ENCODE data around the gene SH3TC1. TPM values are rescaled to one million over a fixed set of nuclear protein-coding genes. Genes with fewer than 3 reads are reported as not detected.

The SH3TC1 gene
- total and polyA plus RNA-seq, 4 donors: 6.5 to 34.6 (median 25.8) TPM

- WGBS: 4% methylated on average over 111 of the region's 111 CpGs
- peak within 1 kb of the TSS in 1 of 3 donors; percentile 38 for H3K4me3 ChIP-seq (ENCODE audit: low read depth in 1 of 3, low read length in 3 of 3)
- no peaks in the 10 kb centered on the region for H3K36me3 ChIP-seq (ENCODE audit: control insufficient read depth in 4 of 4, insufficient read depth in 3 of 4, low read depth in 1 of 4, low read length in 3 of 4)
- H3K9ac ChIP-seq (ENCODE audit: low read depth in 1 of 2, low read length in 2 of 2): no peak within 1 kb of the TSS
- no peaks in the 10 kb centered on the region for H3K9me3 ChIP-seq (ENCODE audit: control insufficient read depth in 4 of 4, low read length in 3 of 4)
- H3K27me3 ChIP-seq (ENCODE audit: control insufficient read depth in 4 of 4, insufficient read depth in 4 of 4, low read length in 3 of 4): peaks cover 0 to 10% (median 3%) of the 10 kb centered on the region in 4 donors
- DNase-seq (ENCODE audit: low spot score): no peak
- no peak within 1 kb of the TSS for H3K27ac ChIP-seq (ENCODE audit: low read depth in 1 of 2, low read length in 2 of 2)
- H3K4me1 ChIP-seq (ENCODE audit: control insufficient read depth in 4 of 4, insufficient read depth in 4 of 4, low read length in 3 of 4): peaks cover 0 to 12% (median 0%) of the 10 kb centered on the region in 4 donors
- TF ChIP-seq EGR1 (IDR thresholded peaks at IDR 0.05; ENCODE audit: low read depth in 2 of 2) (no peak), TAF1 (conservative IDR thresholded peaks at IDR 0.05) (no peak), FOXA1 (IDR thresholded peaks at IDR 0.05) (no peak), NR2F2 (IDR thresholded peaks at IDR 0.05) (no peak), RAD21 (IDR thresholded peaks at IDR 0.05) (no peak), ZBTB33 (IDR thresholded peaks at IDR 0.05) (no peak), CTCF (IDR thresholded peaks at IDR 0.05; ENCODE audit: low read depth, low read length, missing input control) (no peak), HNF4A (conservative IDR thresholded peaks at IDR 0.05) (no peak), YY1 (IDR thresholded peaks at IDR 0.05) (no peak), FOXA2 (IDR thresholded peaks at IDR 0.05) (no peak)
- TF ChIP-seq, protein P1, sequence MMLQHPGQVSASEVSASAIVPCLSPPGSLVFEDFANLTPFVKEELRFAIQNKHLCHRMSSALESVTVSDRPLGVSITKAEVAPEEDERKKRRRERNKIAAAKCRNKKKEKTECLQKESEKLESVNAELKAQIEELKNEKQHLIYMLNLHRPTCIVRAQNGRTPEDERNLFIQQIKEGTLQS (IDR thresholded peaks at IDR 0.05): no peak
- TF ChIP-seq, protein P2, sequence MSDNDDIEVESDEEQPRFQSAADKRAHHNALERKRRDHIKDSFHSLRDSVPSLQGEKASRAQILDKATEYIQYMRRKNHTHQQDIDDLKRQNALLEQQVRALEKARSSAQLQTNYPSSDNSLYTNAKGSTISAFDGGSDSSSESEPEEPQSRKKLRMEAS (IDR thresholded peaks at IDR 0.05): no peak
These were observed 70.7 kb downstream of the SH3TC1 start, which contains the start of gene HTRA3 for GRCh38 chr4:8269535-8270417. Gene HTRA3 (plus strand): TSS chr4:8269754. CDS start chr4:8269969, 215 bp downstream.

DNA sequence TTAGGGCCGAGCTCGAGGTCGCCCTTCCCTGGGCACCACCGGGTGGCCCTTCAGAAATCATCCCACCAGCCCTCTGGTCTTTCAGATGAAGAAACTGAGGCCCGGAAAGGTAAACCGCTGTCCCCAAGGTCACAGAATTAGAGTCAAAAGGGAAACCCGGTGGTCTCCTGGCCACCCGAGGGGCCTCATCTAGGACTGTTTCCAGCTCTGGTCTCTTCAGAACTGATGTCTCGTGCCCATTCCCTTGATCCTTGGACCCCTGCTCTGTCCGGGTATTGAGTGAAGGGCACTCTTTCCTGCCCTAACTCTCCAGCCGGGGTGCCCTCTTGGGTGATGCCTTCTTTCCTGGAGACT is 71.3 kb downstream of the SH3TC1 start:
- 52% methylated on average over 11 of the region's 11 CpGs for WGBS
- Histone ChIP-seq H3K4me3 (ENCODE audit: low read depth in 1 of 3, low read length in 3 of 3) (no peak overlapping the region), H3K4me1 (ENCODE audit: control insufficient read depth in 4 of 4, insufficient read depth in 4 of 4, low read length in 3 of 4) (peaks cover 0 to 15% (median 0%) of the 10 kb centered on the region in 4 donors), H3K9ac (ENCODE audit: low read depth in 1 of 2, low read length in 2 of 2) (no peak overlapping the region), H3K27me3 (ENCODE audit: control insufficient read depth in 4 of 4, insufficient read depth in 4 of 4, low read length in 3 of 4) (peaks cover 0 to 10% (median 3%) of the 10 kb centered on the region in 4 donors), H3K27ac (ENCODE audit: low read depth in 1 of 2, low read length in 2 of 2) (no peak overlapping the region), H3K36me3 (ENCODE audit: control insufficient read depth in 4 of 4, insufficient read depth in 3 of 4, low read depth in 1 of 4, low read length in 3 of 4) (no peaks in the 10 kb centered on the region), H3K9me3 (ENCODE audit: control insufficient read depth in 4 of 4, low read length in 3 of 4) (no peaks in the 10 kb centered on the region)
- no peak for DNase-seq (ENCODE audit: low spot score)
- no peak for TF ChIP-seq RAD21 (IDR thresholded peaks at IDR 0.05)
- no peak for TF ChIP-seq EGR1 (IDR thresholded peaks at IDR 0.05; ENCODE audit: low read depth in 2 of 2)
- no peak for TF ChIP-seq YY1 (IDR thresholded peaks at IDR 0.05)
- TF ChIP-seq CTCF (IDR thresholded peaks at IDR 0.05; ENCODE audit: low read depth, low read length, missing input control): no peak
- TF ChIP-seq ZBTB33 (IDR thresholded peaks at IDR 0.05): no peak
- no peak for TF ChIP-seq NR2F2 (IDR thresholded peaks at IDR 0.05)
- TF ChIP-seq, protein P2 (IDR thresholded peaks at IDR 0.05): no peak
- no peak for TF ChIP-seq TAF1 (conservative IDR thresholded peaks at IDR 0.05)
- TF ChIP-seq FOXA1 (IDR thresholded peaks at IDR 0.05): no peak
- TF ChIP-seq JUND (IDR thresholded peaks at IDR 0.05): no peak
- TF ChIP-seq FOXA2 (IDR thresholded peaks at IDR 0.05): no peak
- TF ChIP-seq, protein P1 (IDR thresholded peaks at IDR 0.05): no peak
- no peak for TF ChIP-seq RXRA (IDR thresholded peaks at IDR 0.05)
- TF ChIP-seq HNF4A (conservative IDR thresholded peaks at IDR 0.05): no peak
- TF ChIP-seq REST (IDR thresholded peaks at IDR 0.05): no peak
